Peyer's patch (tissue), 4 donors: Measurements from ENCODE around the gene GFPT2.

ENCODE experiments used
- POLR2A ChIP-seq, 2 donors: fragments of 450-650 bp; IDR thresholded peaks; one replicate each; pipeline ENCODE4 v1.5.1; 2017; ENCODE audit warnings: antibody characterized with exemption in 2 of 2, mild to moderate bottlenecking in 2 of 2, moderate library complexity in 2 of 2
- TF ChIP-seq, protein P1 (sequence below), 6 experiments: fragments of 450-650 bp in 4 of 6; fragments of 200-600 bp in 2 of 6; sonication (generic) in 1 of 6; IDR thresholded peaks; one replicate each; pipeline ENCODE4 v1.5.1; 2017 to 2019; ENCODE audit warnings: antibody characterized with exemption in 6 of 6, mild to moderate bottlenecking in 3 of 6, moderate library complexity in 1 of 6

DNA sequence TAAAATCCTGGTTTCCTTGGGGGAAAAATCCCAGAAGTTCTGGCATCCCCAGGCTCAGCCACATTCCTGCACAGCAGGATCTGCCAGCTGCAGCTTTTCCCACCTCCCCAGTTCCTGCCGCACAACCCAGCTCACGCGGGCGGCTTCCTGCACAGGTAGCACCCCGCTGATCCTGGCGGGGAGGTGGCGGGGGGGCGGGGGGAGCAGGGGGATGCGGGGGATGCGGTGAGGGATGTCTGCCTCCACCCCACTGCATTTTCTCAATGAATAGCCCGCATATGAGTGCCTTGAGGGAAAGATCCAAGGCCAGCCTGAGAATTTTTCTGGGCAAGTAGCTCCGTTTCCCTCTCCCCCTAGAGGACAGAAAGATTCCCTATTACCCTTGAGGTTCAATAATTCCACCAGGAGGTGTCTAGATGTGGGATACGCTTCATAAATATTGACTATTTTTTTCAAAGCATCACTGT lies 21.1 kb downstream of the GFPT2 start:
- TF ChIP-seq, protein P1, sequence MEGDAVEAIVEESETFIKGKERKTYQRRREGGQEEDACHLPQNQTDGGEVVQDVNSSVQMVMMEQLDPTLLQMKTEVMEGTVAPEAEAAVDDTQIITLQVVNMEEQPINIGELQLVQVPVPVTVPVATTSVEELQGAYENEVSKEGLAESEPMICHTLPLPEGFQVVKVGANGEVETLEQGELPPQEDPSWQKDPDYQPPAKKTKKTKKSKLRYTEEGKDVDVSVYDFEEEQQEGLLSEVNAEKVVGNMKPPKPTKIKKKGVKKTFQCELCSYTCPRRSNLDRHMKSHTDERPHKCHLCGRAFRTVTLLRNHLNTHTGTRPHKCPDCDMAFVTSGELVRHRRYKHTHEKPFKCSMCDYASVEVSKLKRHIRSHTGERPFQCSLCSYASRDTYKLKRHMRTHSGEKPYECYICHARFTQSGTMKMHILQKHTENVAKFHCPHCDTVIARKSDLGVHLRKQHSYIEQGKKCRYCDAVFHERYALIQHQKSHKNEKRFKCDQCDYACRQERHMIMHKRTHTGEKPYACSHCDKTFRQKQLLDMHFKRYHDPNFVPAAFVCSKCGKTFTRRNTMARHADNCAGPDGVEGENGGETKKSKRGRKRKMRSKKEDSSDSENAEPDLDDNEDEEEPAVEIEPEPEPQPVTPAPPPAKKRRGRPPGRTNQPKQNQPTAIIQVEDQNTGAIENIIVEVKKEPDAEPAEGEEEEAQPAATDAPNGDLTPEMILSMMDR (IDR thresholded peaks at IDR 0.05), result no peak
- TF ChIP-seq POLR2A (IDR thresholded peaks at IDR 0.05), result no peak
